Tibial nerve (tissue), 4 donors: ENCODE data around the gene SEPTIN8. TPM values are rescaled to one million over a fixed set of nuclear protein-coding genes. Genes with fewer than 3 reads are reported as not detected.

ENCODE experiments used
- DNase-seq, 2 donors: peaks; one replicate each; pipeline ENCODE4 v3.0.0-alpha.2; 2019; ENCODE audit warnings: low spot score in 2 of 2
- H3K27ac ChIP-seq, 4 donors: fragments of 200-600 bp; sonication (generic) in 3 of 4; one replicate each; pipeline ENCODE4 v1.5.1; 2017 to 2019; ENCODE audit warnings: mild to moderate bottlenecking in 1 of 4
- H3K27me3 ChIP-seq, 2 donors: fragments of 200-600 bp; sonication (generic) in 1 of 2; one replicate each; pipeline versions ENCODE4 v1.5.1 to v1.6.0; 2017 to 2019
- H3K36me3 ChIP-seq, 3 donors: fragments of 200-600 bp; sonication (generic); one replicate each; pipeline ENCODE4 v1.5.1; 2018 to 2019
- H3K4me1 ChIP-seq, 4 donors: fragments of 200-600 bp; sonication (generic) in 3 of 4; one replicate each; pipeline ENCODE4 v1.5.1; 2017 to 2019
- H3K4me3 ChIP-seq, 4 donors: fragments of 200-600 bp; sonication (generic) in 3 of 4; one replicate each; pipeline ENCODE4 v1.5.1; 2017 to 2019; ENCODE audit warnings: mild to moderate bottlenecking in 1 of 4, moderate library complexity in 1 of 4
- H3K9me3 ChIP-seq, 4 donors: fragments of 200-600 bp; sonication (generic) in 3 of 4; one replicate each; pipeline ENCODE4 v1.5.1; 2017 to 2019
- EP300 ChIP-seq, 2 donors: sonication (generic); formaldehyde crosslinking; IDR thresholded peaks; one replicate each; pipeline ENCODE4 v1.6.1; 2017; ENCODE audit warnings: antibody characterized with exemption in 2 of 2, mild to moderate bottlenecking in 1 of 2
- POLR2A ChIP-seq, 2 donors: fragments of 450-650 bp; IDR thresholded peaks; one replicate each; pipeline ENCODE4 v1.6.1; 2017; ENCODE audit warnings: antibody characterized with exemption in 2 of 2, mild to moderate bottlenecking in 2 of 2, moderate library complexity in 2 of 2
- WGBS, 2 donors: methylation state at CpG; one replicate each; pipeline ENCODE4 v1.1.5; 2018; 5-methylcytosine and 5-hydroxymethylcytosine counted together
- total RNA-seq, 4 donors: library from RNA; depleted of rRNA; stranded (reverse); fragments of >200 nt; gene quantifications; one replicate each; pipeline ENCODE4 v1.1.0, GENCODE V29; 2016
- TF ChIP-seq, protein P1 (sequence below), 5 experiments: fragments of 200-600 bp in 3 of 5; fragments of 450-650 bp in 2 of 5; sonication (generic) in 3 of 5; IDR thresholded peaks; one replicate each; pipeline ENCODE4 v1.5.1; 2016 to 2019; ENCODE audit warnings: antibody characterized with exemption in 5 of 5, mild to moderate bottlenecking in 3 of 5, moderate library complexity in 2 of 5

Gene SEPTIN8
- total RNA-seq, 4 donors from 2014 or later: 38.5 to 48.3 (median 44.2) TPM

DNA sequence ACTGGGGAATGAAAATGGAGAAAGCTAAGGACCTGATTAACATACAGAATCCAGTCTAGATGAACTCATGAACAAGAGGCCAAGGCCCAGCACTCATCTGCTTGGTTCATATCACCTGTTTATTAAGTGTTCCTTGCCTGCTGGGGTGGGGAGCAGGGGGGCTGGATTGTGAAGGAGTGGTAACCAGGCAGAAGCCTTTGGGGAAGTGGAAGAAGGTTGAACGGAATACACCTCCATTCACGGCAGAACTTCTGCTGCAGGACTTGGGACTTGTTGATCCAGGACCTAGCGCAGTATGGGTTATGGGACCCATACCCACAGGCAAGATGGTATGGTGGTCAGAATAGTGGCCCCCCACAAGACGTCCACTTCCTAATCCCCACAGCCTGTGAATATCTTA is 8.8 kb upstream of the SEPTIN8 start:
- H3K4me1 ChIP-seq: no peaks in the 10 kb centered on the region
- H3K9me3 ChIP-seq: no peaks in the 10 kb centered on the region
- WGBS, 2 donors: 97 to 98% methylated on average over 4 of the region's 4 CpGs
- no peak overlapping the region for H3K4me3 ChIP-seq
- no peaks in the 10 kb centered on the region for H3K27me3 ChIP-seq
- DNase-seq: no peak
- no peaks in the 10 kb centered on the region for H3K36me3 ChIP-seq
- no peak overlapping the region for H3K27ac ChIP-seq
- TF ChIP-seq EP300 (IDR thresholded peaks at IDR 0.05) (no peak), POLR2A (IDR thresholded peaks at IDR 0.05) (no peak)
- TF ChIP-seq, protein P1, sequence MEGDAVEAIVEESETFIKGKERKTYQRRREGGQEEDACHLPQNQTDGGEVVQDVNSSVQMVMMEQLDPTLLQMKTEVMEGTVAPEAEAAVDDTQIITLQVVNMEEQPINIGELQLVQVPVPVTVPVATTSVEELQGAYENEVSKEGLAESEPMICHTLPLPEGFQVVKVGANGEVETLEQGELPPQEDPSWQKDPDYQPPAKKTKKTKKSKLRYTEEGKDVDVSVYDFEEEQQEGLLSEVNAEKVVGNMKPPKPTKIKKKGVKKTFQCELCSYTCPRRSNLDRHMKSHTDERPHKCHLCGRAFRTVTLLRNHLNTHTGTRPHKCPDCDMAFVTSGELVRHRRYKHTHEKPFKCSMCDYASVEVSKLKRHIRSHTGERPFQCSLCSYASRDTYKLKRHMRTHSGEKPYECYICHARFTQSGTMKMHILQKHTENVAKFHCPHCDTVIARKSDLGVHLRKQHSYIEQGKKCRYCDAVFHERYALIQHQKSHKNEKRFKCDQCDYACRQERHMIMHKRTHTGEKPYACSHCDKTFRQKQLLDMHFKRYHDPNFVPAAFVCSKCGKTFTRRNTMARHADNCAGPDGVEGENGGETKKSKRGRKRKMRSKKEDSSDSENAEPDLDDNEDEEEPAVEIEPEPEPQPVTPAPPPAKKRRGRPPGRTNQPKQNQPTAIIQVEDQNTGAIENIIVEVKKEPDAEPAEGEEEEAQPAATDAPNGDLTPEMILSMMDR (IDR thresholded peaks at IDR 0.05): no peak

DNA sequence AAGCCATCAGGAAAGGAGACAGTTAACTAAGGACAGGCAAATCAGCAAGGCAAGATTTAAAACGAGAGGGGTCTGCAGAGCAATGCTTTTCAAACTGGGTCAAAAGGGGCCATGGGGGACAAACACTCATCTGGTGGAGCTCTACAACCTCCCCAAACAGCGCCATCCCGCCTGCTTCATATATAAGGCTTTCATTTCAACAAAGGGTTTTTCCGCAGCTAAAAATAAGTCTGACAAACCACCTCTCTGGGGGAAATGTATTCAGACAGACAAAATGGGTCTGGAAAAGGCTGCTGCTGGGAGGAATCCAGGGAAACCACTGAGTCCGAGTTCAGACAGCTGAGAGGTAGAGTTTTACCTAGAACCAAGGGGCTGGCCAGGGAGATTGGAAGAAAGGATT is 8.3 kb upstream of the SEPTIN8 start:
- TF ChIP-seq, protein P1 (IDR thresholded peaks at IDR 0.05): no peak
- TF ChIP-seq POLR2A (IDR thresholded peaks at IDR 0.05) (no peak), EP300 (IDR thresholded peaks at IDR 0.05) (no peak)
- no peak for DNase-seq
- H3K27ac ChIP-seq: no peak overlapping the region

DNA sequence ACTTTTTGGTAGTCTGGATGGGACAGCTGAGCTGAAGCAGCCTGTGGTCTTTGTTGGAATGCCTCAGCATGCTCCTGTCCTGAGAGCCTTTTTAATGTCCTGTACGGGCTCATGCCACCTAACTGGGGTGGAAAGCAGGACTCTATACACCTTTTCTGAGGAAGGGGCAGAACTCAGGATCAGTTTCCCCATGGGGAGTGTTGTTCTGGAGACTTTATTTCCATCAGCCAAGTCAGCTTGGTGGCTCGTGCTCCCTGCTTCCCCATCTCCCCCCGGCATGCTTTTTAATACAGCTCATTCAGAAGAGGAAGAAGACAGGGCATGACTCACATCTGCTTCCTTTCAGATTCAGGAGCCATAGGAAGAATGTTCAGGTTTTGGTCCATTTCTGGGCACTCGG is 5.1 kb upstream of the SEPTIN8 start:
- Histone ChIP-seq H3K4me3 (no peak overlapping the region), H3K4me1 (peaks cover 0 to 9% (median 4%) of the 10 kb centered on the region in 4 donors), H3K27ac (no peak overlapping the region), H3K36me3 (no peaks in the 10 kb centered on the region), H3K27me3 (no peaks in the 10 kb centered on the region), H3K9me3 (no peaks in the 10 kb centered on the region)
- WGBS, 2 donors: 53 to 71% methylated on average over 4 of the region's 4 CpGs
- no peak for DNase-seq
- no peak for TF ChIP-seq POLR2A (IDR thresholded peaks at IDR 0.05)
- TF ChIP-seq, protein P1 (IDR thresholded peaks at IDR 0.05): no peak
- TF ChIP-seq EP300 (IDR thresholded peaks at IDR 0.05): no peak

More for the DNA sequence above, 8.3 kb upstream of the SEPTIN8 start:
- H3K9me3 ChIP-seq: no peaks in the 10 kb centered on the region
- H3K27me3 ChIP-seq: no peaks in the 10 kb centered on the region
- no peaks in the 10 kb centered on the region for H3K36me3 ChIP-seq
- WGBS, 2 donors: 55 to 64% methylated on average over 5 of the region's 5 CpGs
- no peaks in the 10 kb centered on the region for H3K4me1 ChIP-seq
- no peak overlapping the region for H3K4me3 ChIP-seq

DNA sequence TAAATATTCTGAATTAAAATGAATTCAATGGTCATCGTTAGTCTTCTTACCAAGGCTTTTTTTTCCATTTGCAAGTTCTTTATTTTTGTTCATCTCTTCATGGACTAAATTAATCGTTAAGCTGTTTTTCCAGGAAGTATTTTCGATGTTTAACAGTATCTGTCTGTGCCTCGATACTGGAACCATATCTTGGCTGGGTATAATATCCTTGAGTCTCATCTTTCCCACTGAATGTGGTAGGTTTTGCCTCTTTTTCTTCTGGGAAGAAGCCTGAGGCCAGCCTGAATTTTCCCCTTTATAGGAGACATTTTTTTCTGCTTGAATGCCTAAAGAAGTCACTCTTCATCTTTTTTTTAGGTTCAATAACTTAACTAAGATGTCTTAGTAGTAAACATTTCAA is 4.0 kb upstream of the SEPTIN8 start:
- H3K4me3 ChIP-seq: no peak overlapping the region
- TF ChIP-seq, protein P1 (IDR thresholded peaks at IDR 0.05): no peak
- TF ChIP-seq POLR2A (IDR thresholded peaks at IDR 0.05): no peak
- TF ChIP-seq EP300 (IDR thresholded peaks at IDR 0.05): no peak
- H3K27me3 ChIP-seq: no peaks in the 10 kb centered on the region
- DNase-seq: no peak
- 96 to 97% methylated on average over 4 of the region's 4 CpGs for WGBS, 2 donors
- H3K27ac ChIP-seq: no peak overlapping the region
- H3K36me3 ChIP-seq: no peaks in the 10 kb centered on the region
- no peaks in the 10 kb centered on the region for H3K9me3 ChIP-seq
- peaks cover 0 to 15% (median 8%) of the 10 kb centered on the region in 4 donors for H3K4me1 ChIP-seq

DNA sequence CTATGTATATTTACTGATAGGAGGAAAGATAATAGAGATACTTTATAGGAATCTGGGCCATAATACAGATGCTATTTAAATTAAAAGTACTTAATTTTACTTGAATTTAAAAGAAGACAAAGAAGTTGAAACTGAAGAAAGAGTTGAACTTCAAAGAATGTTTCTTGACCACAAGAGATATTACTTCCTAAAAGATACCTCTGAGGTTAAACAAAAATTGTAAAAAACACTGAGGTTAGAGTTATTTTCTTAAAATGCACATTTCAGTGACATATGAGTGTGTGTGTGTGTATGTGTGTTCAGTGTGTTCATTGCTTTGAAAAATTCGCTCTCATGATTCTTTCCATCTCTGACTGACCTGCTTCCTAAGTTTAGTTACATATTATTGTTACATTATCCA is 3.5 kb upstream of the SEPTIN8 start:
- peaks cover 0 to 19% (median 12%) of the 10 kb centered on the region in 4 donors for H3K4me1 ChIP-seq
- no peaks in the 10 kb centered on the region for H3K27me3 ChIP-seq
- no peaks in the 10 kb centered on the region for H3K36me3 ChIP-seq
- DNase-seq: no peak
- no peak overlapping the region for H3K27ac ChIP-seq
- H3K9me3 ChIP-seq: no peaks in the 10 kb centered on the region
- TF ChIP-seq EP300 (IDR thresholded peaks at IDR 0.05) (no peak), POLR2A (IDR thresholded peaks at IDR 0.05) (no peak)
- TF ChIP-seq, protein P1 (IDR thresholded peaks at IDR 0.05): no peak
- WGBS, 2 donors: 91 to 98% methylated on average over 1 of the region's 1 CpG
- no peak overlapping the region for H3K4me3 ChIP-seq
